Measurements from ENCODE around the gene NCOA7.

Gene NCOA7

DNA sequence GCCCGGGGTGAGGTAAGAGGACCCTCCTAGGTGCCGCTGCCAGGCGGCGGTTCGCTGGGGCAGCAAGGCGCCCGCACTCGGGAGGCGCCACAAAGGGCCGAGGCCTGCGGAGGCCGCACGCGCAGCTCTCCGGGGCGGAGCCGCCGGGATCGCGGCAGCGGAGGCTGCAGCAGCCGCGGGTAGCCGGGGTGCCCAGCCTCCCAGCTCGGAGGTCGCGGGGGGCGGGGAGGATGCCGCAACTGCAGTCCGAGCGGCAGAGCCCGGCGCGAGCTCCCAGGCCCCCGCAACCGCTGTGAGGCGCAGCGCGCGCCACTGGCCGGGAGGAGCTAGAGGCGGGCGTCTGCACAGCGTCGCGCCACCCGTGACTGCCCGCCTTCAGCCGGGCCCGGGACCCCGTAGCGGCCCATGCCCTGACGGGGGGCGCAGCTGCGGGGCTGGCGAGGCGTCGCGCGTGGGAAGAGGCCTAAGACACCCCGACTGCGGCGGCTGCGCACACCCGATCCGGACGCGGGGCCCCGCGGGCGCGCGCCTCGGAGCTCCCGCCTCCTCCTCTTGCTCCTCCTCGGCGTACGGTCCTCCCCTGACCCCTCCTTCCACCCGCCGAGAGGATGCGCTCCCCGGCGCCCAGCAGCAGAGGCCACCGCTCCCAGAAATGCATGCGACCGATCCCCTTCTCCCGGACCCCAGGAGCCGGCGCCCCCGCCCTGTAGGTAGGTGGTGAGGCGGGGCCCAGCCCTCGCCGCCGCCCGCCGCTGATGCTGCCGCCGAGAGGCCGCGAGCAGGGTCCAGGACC, at the start of gene NCOA7:
Gene NCOA7 (plus strand): TSS at position 603 of the 793 bp plus-strand sequence. CDS start 24,395 bp downstream, outside the sequence.
- peak; percentile 84 for DNase-seq

- DNase-seq = no peak
Observed at GRCh38 chr6:125741336-125741735, 49.4 kb upstream of the NCOA7 start.

GRCh38 chr6:125742024-125742423, 48.7 kb upstream of the NCOA7 start:
- no peak for DNase-seq

GRCh38 chr6:125742464-125743120, 48.2 kb upstream of the NCOA7 start:
- DNase-seq = no peak

DNA sequence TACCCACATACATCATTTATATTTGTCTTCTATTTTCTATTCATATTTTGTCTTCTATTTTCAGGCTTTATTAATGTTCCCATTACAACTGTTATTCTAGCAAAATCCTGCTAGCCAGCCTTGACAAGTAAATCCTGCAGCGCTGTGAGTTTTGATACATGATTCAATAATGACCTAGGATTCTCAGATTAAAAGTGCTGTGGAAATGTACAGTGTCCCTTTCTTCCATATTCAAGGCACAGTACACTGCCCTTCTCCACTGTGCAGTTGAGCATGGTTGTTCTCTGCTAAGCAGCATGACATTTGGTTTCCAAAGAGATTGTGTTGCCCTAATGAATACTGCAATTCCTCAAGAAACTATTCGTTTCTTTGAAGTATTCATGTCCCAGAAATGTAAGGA, 47.2 kb upstream of the NCOA7 start:
- DNase-seq = no peak

DNA sequence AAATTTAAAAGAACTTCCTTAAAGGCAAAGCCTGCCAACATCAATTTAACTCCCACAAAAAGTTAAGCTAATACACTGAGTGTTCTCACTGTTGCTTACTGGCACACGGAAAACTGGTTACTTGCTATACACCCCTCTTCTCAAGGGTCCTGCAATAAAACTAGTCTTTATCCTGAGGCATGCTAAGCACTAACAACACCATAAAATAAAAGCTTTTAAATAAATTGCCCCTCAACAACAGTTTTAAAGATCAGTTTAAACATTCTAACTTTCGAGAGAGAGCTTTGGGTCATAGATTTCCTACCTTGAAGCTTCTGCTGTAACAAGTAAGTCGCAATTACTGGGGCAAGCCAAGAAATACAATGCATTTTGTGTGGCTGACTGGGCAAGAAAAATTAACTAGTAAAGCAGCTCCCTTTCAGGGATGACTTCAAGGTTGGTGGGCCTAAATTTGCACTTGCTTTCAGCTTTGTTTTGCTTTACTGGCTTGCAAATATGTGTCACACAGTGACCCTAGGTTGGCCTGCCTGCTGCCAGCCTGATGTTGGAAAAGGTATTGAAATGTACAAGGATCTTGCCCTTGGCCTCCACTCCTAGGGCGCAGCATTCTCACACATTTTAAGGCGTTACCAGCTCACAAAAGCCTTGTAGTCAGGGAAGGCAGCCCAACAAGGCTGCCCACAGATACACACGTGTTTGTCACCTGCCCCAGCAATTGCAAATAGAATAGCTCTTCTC, 45.3 kb upstream of the NCOA7 start:
- DNase-seq = no peak

- DNase-seq = no peak
Observed at GRCh38 chr6:125746019-125746414, 44.7 kb upstream of the NCOA7 start.

DNA sequence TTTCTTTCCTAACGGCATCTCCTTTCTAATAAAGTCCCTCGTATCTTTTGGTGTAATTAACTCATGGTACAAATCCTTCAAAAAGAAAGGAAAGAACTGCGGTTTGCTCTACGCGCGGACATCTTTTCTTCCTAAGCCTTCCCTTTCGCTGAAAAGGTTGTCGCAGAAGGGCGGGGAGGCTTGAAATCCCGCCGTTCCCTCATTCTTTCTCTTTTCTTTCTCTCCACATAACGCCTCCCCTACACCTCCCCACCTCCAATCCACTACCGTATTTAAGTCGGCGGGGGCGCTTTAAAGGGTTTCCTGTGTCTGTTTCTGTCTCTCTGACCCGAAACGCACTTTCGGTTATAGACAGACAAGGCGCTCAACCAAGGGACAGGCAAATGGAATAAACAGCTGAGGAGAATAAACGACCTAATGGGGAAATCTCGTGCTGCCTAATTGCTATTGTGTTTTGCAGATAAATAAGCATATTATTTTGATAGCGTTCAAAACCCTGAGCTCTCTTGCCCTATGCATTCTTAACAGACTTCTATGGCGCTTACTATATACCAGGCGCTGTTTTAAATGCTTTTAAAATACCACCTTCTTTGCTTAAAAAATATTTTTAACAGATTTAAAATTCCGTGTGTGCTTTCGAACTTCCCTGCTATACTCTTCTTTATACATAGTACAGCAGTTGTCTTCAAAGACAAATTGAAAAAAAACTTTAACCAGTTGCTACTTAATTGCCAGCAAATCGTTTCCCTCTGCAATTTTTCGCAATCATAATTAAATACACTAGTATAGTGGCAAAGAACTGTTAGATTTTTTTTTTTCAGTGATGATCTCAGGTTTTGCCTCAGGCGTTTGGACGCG, 43.8 kb upstream of the NCOA7 start:
- peak; percentile 74 for DNase-seq

DNA sequence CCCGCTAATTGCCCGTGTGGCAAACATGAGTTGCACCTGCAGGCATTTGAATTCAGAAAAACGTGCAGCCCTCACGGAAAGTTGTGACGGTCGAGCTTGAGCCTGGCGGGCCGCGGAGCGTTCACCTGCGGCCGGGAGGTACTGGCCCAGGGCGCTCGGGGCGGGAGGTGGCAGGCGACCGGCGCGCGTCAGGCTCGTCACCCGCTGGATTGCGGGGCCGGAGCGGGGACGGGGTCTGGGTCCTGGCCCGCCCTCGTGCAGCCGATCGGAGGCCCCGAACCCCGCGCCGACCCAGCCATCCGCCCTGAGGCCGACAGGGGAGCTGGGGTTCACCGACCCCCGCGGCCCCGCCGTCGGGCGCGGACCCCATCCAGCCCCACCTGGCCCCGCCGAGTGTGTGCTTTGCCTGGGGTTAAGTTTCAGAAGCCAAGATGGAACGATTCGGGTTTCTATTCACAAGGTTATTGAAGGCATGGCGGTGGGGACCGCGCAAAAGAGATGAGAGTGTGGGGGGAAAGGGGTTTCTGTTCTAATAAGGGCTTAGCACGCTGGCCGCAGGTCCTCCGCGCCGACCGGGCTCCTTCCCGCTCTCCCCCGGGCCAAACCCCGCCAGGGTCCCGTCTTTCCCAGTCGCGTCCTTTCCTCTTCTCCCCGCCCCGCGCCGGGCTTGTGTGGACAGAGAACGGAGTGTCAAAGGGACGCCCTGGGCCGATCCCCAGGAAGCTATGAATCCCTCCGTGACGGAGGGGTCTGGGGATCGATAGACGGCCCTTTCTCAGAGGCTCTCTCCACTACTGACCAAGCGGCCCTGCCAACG, 43.0 kb upstream of the NCOA7 start:
- peak; percentile 36 for DNase-seq

GRCh38 chr6:125748406-125749172, 42.2 kb upstream of the NCOA7 start:
- peak; percentile 44 for DNase-seq

DNA sequence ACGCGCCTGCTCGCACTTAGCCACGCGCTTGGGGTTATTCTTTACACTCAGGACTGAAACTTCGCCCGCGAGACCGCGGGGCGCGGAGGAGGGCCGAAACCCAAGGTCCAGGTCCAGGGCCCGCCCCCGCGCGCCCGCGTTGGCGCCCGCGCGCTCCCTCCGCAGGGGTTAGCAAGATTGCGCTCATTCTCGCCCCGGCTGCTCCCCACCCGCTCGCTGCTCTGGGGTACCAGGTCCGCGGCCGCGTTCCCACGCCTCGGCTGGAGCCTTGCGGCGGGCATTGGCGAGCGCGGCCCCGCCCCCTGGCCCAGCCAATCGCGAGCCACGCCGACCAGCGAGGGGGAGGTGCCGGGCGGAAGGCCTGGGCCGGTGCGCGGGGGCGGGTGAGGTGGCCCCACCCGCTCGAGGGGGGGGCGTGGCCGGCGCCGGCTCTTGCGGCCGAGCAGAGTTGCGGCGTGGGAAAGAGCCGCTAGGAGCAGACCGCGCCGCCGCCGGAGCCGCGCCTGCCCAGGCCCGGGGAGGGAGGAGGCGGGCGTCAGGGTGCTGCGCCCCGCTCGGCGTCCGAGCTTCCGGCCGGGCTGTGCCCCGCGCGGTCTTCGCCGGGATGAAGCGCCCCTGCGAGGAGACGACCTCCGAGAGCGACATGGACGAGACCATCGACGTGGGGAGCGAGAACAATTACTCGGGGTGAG, 41.4 kb upstream of the NCOA7 start, which contains the start of gene HEY2:
Gene HEY2 (plus strand): TSS at position 460 of the 692 bp plus-strand sequence. CDS start 145 bp downstream, at position 605.
- peak; percentile 92 for DNase-seq

DNA sequence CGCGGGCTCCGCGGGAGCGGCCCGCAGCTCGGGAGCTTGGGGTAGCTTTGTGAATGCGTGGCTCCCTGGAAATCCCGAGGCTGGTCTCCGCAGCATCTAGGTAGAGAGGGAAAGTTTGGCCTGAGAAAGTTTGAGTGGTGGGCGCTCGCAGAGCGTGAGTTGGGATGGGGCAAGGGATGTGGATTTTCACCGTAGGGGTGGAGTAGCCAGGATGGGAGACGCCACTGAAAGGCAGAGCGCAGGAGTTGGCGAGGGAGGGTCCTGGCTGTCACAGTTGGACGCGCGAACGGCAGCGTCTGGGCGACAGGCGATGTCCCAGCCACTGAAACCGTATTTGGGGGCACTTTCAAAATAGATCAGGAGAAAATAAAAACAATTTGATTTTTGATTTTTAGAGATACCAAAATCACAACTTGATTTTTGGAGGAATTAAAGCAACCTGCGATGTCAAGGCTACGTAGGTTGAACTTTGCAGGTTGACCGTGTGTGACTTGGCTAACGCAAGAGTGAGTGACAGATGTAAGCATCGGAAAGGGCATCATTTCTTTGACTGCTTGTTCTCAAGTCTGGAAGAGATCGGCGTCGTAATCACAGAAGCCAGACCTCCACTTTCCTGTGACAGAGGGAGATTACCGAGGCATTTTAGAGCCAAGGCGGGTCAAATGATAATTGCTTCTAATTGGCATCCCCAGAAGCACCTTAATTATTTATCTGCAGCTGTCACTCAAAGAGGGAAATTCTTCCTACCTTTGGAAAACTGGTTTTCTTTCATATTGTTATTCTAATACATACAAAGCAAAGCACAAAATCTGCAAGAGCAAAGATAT, 40.7 kb upstream of the NCOA7 start:
- DNase-seq = peak; percentile 46

DNA sequence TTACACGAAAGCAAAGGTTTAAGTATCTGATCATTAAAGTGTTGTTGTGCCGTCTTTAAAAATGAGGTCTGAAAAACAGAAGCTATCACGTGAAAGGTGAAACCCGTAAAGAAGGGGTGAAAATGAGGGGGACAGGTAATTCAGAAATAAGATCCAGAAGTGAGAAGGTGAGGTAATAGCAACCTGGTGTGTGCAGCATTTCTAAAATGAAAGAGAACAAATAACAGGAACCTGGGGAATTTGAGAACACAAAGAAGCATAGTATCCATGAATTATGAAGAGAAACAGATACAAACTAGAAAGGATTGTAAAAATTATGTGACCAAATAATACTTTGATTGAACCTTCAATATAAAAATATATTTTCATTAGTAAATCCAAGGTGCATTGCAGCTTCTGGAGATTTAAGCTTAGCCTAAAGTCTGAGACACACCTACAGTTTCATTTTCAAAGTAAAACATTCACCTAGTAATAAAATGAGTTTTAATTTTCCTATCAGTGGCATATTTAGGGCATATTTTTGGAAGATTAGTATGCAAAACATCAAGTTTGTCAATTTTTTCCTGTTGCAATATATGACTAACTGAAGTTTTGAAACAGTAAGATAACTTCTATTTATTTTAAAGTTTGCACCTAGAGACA, 39.9 kb upstream of the NCOA7 start:
- DNase-seq = no peak

- DNase-seq = no peak
Observed at GRCh38 chr6:125751334-125751916, 39.3 kb upstream of the NCOA7 start.

DNA sequence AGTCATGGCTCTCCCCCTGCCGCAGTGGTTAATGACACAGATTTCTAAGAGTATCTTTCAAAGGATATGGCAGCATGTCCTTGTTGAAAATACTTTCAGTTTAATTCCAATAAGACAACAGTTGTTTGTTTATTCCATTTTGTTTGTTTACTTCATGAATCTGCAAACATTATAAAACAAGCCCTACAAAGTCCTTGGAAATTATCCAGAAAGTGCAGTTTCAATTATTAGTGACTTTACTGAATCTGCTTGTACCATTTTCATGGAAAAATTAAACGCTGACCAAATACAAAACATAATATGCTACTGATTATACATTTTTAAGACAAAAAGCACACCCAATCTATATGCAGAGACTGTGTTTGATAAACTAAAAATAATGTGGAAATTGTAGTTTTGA, 38.0 kb upstream of the NCOA7 start:
- DNase-seq = no peak

GRCh38 chr6:125753218-125753936, 37.4 kb upstream of the NCOA7 start:
- DNase-seq = peak; percentile 43

GRCh38 chr6:125753937-125754259, 36.9 kb upstream of the NCOA7 start:
- DNase-seq = no peak

DNA sequence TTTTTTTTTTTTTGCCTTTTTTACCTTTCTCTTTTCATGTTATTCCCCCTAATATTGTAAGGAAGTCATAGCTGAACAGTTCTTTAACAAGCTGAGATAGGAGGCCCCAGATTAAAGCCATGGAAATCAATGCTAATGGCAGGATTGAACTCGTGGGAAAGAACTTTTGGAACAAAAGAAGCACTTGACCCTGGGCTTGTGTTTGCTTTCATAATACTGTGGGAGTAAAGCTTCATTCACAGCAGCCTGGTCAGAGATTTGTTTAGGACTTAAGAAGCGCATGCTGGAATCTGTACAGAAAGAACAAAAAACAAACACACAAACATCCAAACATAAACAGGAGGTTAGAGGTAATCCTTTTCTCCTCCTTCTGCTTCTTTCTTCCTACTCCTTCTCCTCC, 36.2 kb upstream of the NCOA7 start:
- no peak for DNase-seq

All from hematopoietic multipotent progenitor cell treated with erythropoietin and hydrocortisone succinate and interleukin-3 and kit ligand, for 6 days (in vitro differentiated cells).